Erythroblast (primary cell): ENCODE data around the gene ADAMTSL1.

ENCODE experiments used
- DNase-seq, 2 experiments: peaks; one replicate each; lab custom pipeline; 2025; lab: John Stamatoyannopoulos, UW
- GATA1 ChIP-seq: IDR thresholded peaks from 2 replicates; pipeline ENCODE4 v1.6.1; 2011; ENCODE audit warnings: low read depth, mild to moderate bottlenecking, control low read depth, low read length, moderate library complexity
- POLR2A ChIP-seq: IDR thresholded peaks from 2 replicates; pipeline ENCODE4 v1.6.1; 2011; ENCODE audit warnings: mild to moderate bottlenecking, low read length

ADAMTSL1 gene

DNA sequence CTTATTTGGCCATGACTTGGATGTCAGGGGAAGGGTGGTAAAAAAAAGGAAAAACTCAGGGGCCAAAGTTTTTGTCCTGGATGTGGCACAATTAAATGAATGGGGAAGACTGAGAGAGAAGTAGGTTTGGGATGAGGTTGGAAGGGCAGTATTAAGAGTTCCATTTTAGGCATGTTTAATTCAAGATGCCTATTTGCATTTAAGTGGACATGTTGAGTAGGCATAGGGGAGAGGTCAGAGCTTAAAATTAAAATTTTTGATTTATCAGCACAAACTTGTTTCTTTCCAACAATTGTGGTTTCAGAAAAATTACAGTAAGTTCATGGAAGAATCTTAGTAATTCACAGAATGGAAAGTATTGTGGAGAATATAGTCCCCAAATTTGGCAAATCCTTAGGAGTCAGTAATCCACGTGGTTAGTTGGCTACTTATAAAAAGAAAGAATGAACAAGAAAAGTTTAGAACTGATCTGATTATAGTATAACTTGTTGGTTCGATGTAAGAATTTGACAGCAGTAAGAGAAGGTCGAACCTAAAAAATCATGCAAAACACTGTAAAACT is 293.1 kb downstream of the ADAMTSL1 start:
- no peak for DNase-seq
- TF ChIP-seq POLR2A (no peak), GATA1 (no peak)

DNA sequence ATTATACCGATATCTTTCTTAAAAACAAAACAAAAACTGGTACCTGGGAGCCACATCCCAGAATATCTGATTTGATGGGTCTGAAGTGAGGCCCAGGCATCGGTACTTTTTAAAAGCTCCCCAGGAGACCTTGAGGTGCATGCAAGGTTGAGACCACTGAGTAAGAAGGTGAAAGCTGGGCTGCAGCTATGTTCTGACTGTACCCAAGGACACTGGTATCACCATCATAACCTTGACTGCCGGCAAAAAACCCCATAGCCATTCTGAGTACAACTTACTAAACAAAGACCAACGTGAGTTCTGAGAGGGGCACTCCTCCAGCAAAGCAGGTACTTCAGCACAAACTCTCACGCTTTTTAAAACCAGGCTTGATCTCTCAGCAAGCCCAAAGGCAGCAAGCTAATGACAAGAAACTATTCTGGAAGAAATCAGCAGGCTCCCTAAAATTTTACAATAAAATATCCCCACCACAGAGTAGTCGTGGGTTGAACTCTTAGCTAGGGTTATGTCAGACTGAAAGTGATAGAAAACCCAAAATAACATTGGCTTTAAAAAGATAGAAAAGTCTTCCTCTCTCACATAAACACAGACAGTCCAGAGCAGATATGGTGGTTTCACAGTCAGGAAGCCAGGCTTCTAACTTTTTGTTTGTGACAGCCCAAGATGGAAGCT is 295.1 kb downstream of the ADAMTSL1 start:
- DNase-seq: no peak
- TF ChIP-seq POLR2A: no peak
- TF ChIP-seq GATA1: no peak

DNA sequence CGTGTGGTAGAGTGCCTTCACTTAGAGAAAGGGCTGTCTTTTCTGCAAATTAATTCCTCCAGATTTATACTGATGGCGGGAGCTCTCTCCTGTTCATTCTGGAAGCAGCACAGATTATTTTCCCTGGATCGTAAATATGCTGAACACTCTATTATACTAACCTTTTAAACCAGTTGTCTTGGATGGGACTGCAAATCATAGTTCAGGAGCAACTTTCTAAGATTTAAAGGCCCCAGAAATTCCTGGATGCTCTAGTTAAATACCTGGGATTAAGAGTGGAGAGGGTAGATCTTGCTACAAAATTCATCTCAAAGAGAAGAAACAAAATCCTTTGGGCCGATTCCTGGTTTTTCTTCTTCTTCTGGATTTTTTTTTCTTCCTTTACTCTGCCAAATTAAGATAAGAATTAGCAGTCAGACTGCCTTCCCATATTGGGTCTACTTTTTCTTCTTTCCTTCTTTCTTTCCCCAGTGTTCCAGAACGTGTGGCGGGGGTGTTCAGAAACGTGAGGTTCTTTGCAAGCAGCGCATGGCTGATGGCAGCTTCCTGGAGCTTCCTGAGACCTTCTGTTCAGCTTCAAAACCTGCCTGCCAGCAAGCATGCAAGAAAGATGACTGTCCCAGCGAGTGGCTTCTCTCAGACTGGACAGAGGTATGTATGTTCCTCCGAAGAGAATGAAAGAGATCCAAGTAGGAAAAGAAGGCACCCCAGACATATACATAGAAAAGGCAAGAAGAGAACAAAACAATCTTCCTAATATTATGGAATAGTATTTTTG is 296.4 kb downstream of the ADAMTSL1 start:
- TF ChIP-seq GATA1 (no peak), POLR2A (no peak)
- DNase-seq: no peak

DNA sequence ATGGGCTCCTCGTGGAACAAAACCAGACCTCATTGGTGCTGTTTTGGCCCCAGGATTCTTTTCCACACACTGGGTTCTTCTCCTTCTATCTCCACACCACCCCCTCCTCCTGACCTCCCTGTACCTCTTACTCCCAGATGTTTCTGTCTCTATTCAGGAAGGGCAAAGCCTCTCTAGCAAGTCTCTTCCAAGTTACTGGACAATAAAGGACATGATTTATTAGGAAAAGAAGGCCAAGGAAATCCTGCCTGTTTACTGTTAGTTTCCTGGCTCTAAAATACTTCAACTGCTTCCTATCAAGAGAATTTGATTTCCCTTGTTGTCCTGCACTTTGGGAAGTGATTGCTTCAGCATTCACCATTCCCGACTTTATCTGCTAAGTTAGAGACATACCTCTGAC is 297.1 kb downstream of the ADAMTSL1 start:
- TF ChIP-seq GATA1 (no peak), POLR2A (no peak)

DNA sequence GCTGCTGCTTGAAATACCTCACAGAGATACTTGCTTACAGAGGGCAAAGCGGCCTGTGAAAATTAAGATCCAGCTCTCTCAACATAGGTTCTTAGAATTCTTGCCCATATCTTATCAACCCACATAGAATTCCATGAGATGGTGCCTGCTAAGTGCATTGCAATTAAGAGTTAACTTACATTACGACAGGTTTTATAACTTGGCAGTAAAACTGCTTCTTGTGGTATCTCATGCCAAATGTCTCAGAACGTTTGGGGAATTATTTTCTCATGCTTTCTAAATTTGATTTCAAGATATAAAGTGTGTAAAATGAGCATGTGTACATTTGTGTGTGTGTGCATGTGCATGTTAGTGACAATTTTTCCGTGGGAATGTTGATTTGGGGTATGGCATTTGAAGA is 297.8 kb downstream of the ADAMTSL1 start:
- TF ChIP-seq POLR2A (no peak), GATA1 (no peak)
- DNase-seq: no peak

More for the DNA sequence above, 297.1 kb downstream of the ADAMTSL1 start:
- no peak for DNase-seq

DNA sequence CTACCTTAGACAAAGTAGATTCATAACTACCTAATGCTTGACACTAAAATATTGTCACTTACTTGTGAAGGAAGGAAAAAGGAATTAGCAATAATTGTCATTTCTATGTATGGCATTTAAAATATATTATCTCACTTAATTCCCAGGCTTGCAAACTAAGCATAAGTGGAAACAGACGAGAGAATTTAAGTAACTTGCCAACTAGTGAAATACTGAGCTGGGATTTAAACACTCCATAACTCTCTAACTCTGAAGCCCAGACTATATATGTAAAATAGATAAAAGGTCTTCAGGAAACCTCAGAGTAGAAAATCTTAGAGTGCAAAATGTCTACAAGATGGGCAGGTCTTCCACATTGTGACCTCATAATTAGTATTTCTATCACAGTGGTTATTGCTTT is 301.3 kb downstream of the ADAMTSL1 start:
- TF ChIP-seq GATA1 (no peak), POLR2A (no peak)
- no peak for DNase-seq

DNA sequence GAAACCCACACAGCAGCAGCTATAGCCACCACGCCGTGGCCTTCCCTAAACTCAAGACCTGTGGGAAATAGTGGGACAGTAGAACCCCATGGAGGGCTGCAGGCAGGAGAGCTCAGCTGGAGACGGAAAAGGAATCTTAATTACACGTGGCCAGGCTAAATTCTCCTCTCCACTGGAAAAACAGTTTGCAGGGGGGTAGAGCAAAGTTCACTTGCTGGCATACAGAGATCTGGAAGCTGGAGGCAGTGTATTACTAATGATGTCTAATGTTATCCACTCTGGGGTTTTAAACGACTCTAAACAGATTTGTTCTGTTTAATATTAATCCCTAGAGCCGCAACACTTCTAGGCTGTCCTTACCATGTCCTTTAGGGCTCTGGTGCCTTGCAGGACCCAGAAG is 302.0 kb downstream of the ADAMTSL1 start:
- TF ChIP-seq POLR2A: no peak
- no peak for TF ChIP-seq GATA1
- DNase-seq: no peak

DNA sequence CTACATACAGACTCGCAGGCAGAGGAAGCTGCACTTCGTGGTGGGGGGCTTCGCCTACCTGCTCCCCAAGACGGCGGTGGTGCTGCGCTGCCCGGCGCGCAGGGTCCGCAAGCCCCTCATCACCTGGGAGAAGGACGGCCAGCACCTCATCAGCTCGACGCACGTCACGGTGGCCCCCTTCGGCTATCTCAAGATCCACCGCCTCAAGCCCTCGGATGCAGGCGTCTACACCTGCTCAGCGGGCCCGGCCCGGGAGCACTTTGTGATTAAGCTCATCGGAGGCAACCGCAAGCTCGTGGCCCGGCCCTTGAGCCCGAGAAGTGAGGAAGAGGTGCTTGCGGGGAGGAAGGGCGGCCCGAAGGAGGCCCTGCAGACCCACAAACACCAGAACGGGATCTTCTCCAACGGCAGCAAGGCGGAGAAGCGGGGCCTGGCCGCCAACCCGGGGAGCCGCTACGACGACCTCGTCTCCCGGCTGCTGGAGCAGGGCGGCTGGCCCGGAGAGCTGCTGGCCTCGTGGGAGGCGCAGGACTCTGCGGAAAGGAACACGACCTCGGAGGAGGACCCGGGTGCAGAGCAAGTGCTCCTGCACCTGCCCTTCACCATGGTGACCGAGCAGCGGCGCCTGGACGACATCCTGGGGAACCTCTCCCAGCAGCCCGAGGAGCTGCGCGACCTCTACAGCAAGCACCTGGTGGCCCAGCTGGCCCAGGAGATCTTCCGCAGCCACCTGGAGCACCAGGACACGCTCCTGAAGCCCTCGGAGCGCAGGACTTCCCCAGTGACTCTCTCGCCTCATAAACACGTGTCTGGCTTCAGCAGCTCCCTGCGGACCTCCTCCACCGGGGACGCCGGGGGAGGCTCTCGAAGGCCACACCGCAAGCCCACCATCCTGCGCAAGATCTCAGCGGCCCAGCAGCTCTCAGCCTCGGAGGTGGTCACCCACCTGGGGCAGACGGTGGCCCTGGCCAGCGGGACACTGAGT is 303.2 kb downstream of the ADAMTSL1 start:
- no peak for DNase-seq
- TF ChIP-seq POLR2A (no peak), GATA1 (no peak)

DNA sequence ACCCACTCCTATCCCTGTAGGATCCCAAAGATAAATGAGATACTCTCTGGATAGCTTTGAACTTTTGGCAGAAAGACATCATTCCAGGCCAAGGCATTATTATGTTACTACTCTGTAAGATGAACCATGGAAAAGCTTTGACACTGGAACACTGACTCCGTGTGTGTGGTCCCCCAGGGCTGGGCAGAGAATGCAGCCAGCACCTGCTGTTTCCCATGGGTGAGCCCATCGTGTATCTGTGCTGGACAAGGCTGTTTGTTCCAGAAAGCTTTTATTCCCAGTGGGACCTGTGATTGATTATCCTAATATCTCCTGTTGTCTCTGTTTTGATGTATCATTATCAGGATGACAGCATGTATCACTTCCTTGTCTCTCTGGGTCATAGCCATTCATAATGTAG is 304.2 kb downstream of the ADAMTSL1 start:
- TF ChIP-seq POLR2A (no peak), GATA1 (no peak)
- no peak for DNase-seq

DNA sequence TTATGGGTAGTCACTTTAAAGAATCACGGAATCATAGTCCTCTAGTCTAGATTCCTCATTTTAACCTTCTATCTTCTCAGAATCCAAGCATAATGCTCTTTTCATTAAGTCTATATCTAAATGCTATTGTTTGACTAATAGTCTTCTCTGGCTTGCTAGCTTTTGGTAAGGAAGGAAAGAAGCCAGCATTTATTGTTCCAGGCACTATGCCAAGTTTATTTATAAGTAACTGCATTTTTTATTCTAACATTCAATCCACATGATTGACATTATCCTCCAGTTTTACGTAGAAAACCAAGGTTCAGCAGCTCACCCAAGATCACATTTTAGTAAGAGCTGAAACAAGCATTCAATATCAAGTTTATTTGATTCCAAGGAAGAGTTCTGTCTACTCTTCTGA is 304.9 kb downstream of the ADAMTSL1 start:
- no peak for TF ChIP-seq POLR2A
- no peak for TF ChIP-seq GATA1
- no peak for DNase-seq

DNA sequence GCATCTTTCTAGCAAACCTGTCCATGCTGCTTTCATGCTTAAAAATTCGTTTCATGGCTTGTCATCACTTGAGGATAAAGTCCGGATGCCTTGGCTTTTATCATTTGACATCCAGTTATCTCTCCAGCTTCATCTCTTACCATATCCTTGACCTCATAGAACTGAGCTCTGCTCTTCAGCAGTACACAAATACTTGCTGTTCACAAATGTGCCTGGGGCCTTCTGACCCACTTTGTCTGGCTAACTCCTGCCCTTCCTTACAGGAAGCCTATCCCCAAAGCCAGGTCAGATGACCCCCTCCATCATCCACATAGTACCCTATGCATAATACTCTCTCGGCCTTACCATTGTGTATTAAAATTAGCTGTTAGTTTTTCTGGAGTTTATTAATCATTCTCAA is 310.0 kb downstream of the ADAMTSL1 start:
- TF ChIP-seq POLR2A (no peak), GATA1 (no peak)

DNA sequence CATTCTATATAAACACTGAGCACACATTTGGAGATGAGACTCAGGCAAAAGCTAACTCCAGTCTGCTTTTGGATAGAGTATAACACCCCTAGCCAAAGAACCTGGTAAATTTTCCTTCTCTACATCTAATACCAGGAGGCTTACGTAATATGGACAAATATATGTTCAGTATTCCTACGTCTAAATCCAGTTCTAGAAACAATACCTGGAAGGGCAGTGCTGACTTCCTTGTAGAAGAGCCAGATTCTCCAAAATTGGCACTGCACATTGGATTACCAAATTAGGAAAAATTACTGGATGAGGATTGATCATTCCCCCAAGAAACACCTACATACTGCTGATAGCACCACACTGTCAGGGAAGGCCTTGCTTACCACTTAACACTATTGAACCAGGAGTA is 311.7 kb downstream of the ADAMTSL1 start:
- TF ChIP-seq GATA1 (no peak), POLR2A (no peak)
- no peak for DNase-seq

More for the DNA sequence above, 310.0 kb downstream of the ADAMTSL1 start:
- DNase-seq: no peak

DNA sequence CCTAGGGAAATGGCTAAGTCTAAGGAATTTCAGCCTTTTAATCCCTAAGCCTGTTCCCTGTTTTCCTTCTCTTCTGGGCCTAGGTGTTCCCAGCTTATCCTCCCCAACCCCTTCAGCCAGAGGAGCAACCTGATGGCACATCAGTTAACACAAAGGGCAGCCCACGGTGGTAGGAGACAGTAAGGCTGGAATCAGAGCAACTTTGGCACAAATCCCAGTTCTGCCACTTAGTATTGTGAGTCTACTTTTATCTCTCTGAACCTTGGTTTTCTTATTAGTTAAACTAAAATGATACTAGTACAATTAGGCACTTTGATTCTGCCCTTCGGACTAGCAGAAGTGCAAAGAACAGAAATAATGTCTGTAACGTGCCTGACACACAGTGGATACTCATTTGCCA is 312.2 kb downstream of the ADAMTSL1 start:
- no peak for DNase-seq
- TF ChIP-seq GATA1 (no peak), POLR2A (no peak)
